ENCODE measurements around the gene CFAP74. TPM values are rescaled to one million over a fixed set of nuclear protein-coding genes. Genes with fewer than 3 reads are reported as not detected.
"Not testable (repeated sequence)": the region's sequence is repeated elsewhere in the genome, so short reads cannot be mapped to it uniquely, and the experiment has no call there.

CFAP74 gene
- total RNA-seq, 1 donor from 2014 or later, result 0.12 TPM

DNA sequence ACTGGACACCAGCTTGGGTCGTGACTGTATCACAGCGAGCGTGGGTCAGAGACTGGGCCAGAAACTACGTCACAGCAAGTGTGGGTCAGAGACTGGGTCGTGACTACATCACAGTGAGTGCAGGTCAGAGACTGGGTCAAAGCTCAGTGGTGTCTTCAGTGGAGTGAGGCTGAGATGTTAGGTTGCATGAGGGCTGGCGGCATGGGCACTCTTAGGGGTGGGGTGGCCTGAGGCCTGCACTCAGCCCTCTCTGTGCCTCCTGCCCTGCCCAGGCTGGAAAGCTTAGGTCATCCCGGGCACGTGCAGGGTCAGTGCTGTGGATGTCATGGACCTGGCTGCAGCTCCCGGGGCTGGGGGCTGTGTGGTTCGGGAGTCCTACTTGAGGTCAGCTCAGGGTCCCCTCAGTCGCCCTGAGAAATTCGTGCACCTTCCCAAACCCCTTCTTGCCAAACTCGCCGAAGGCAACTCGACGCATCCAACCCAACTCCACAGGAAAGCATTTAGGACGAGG is 19.0 kb downstream of the CFAP74 start:
- Mint-ChIP-seq H3K27ac (ENCODE audit: unreplicated experiment) (peak overlapping the region; percentile 78), H3K9me3 (no peaks in the 10 kb centered on the region)
- DNase-seq (ENCODE audit: low read depth, low spot score), result no peak

DNA sequence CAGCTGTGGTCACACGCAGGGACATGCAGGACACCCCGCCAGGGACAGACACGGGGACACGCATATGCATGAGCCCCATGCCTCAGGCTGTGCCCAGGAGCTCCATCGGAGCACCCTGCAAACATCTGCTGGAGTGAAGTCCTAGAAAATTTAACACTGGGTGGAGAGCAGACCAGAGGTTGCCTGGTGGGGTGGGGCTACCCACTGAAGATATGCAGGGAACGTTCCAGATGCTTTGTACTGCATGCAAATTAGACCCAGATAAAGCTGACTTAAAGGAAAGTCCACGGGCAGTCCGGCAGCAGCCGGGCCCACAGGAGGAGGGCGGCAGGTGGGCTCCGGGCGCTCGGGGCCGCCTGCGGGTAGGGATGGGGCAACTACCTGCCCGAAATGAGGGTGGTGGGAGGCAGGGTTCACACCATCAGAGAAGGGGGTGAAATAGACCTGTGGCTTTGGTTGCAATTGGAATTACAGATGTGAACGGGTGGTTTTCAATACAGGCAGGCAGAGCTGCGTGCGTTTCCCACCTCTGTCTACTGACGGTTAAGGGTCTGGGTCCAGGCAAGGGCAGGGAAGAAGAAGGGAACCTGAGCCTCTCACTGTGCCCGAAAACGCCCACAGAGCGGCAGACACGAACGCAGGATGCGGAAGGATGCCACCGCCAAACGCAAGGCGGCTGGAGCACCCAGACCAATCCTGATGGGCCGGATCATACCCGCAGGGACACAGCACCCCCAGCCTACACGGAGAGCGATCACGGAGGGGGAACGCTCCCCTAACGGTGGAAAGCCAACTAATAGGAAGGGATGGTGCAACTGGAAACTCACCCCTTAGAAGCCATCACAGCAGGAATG is 21.0 kb downstream of the CFAP74 start:
- H3K27me3 Mint-ChIP-seq (ENCODE audit: low read depth), result no peaks in the 10 kb centered on the region
- no peaks in the 10 kb centered on the region for H3K36me3 Mint-ChIP-seq (ENCODE audit: low read depth)
- H3K9me3 Mint-ChIP-seq, result no peaks in the 10 kb centered on the region
- H3K27ac Mint-ChIP-seq (ENCODE audit: unreplicated experiment), result no peak overlapping the region
- H3K4me3 Mint-ChIP-seq, result no peak overlapping the region
- peaks cover 5% of the 10 kb centered on the region for H3K4me1 Mint-ChIP-seq
- no peak for DNase-seq (ENCODE audit: low read depth, low spot score)
- TF ChIP-seq, protein P1, sequence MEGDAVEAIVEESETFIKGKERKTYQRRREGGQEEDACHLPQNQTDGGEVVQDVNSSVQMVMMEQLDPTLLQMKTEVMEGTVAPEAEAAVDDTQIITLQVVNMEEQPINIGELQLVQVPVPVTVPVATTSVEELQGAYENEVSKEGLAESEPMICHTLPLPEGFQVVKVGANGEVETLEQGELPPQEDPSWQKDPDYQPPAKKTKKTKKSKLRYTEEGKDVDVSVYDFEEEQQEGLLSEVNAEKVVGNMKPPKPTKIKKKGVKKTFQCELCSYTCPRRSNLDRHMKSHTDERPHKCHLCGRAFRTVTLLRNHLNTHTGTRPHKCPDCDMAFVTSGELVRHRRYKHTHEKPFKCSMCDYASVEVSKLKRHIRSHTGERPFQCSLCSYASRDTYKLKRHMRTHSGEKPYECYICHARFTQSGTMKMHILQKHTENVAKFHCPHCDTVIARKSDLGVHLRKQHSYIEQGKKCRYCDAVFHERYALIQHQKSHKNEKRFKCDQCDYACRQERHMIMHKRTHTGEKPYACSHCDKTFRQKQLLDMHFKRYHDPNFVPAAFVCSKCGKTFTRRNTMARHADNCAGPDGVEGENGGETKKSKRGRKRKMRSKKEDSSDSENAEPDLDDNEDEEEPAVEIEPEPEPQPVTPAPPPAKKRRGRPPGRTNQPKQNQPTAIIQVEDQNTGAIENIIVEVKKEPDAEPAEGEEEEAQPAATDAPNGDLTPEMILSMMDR (conservative IDR thresholded peaks at IDR 0.05), result no peak

More for the DNA sequence above, 19.0 kb downstream of the CFAP74 start:
- H3K4me3 Mint-ChIP-seq, result no peak overlapping the region
- H3K27me3 Mint-ChIP-seq (ENCODE audit: low read depth), result peaks cover 4% of the 10 kb centered on the region
- no peaks in the 10 kb centered on the region for H3K36me3 Mint-ChIP-seq (ENCODE audit: low read depth)
- peaks cover 10% of the 10 kb centered on the region for H3K4me1 Mint-ChIP-seq
- TF ChIP-seq, protein P1 (conservative IDR thresholded peaks at IDR 0.05), result no peak

DNA sequence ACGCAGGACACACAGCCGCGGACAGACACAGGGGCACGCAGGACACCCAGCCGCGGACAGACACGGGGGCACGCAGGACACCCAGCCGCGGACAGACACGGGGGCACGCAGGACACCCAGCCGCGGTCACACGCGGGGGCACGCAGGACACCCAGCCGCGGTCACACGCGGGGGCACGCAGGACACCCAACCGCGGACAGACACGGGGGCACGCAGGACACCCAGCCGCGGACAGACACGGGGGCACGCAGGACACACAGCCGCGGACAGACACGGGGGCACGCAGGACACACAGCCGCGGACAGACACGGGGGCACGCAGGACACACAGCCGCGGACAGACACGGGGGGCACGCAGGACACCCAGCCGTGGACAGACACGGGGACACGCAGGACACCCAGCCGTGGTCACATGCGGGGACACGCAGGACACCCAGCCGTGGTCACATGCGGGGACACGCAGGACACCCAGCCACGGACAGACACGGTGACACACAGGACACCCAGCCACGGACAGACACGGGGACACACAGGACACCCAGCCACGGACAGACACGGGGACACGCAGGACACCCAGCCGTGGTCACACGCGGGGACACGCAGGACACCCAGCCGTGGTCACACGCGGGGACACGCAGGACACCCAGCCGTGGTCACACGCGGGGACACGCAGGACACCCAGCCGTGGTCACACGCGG is 21.8 kb downstream of the CFAP74 start:
- not testable (repeated sequence) for H3K27me3 Mint-ChIP-seq (ENCODE audit: low read depth); H3K4me3 Mint-ChIP-seq; H3K27ac Mint-ChIP-seq (ENCODE audit: unreplicated experiment); DNase-seq (ENCODE audit: low read depth, low spot score); H3K9me3 Mint-ChIP-seq; H3K36me3 Mint-ChIP-seq (ENCODE audit: low read depth)
- peaks cover 12% of the 10 kb centered on the region for H3K4me1 Mint-ChIP-seq

DNA sequence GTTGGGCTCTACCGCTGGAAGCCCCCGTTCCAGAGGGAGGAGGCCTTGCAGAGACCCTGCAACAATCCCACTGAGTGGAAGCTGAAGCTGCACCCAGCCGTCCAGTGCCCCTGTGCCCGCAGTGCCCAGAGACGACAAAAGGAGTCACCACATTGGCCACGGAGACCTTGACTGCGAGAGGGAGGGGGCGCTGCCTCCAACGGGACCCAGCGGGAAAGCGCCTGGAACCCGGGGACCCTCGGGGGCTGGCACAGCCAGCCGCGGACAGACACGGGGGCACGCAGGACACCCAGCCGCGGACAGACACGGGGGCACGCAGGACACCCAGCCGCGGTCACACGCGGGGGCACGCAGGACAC is 22.5 kb downstream of the CFAP74 start:
- Mint-ChIP-seq H3K9me3 (no peaks in the 10 kb centered on the region), H3K36me3 (ENCODE audit: low read depth) (no peaks in the 10 kb centered on the region), H3K27ac (ENCODE audit: unreplicated experiment) (no peak overlapping the region), H3K4me3 (no peak overlapping the region), H3K27me3 (ENCODE audit: low read depth) (no peaks in the 10 kb centered on the region), H3K4me1 (peaks cover 12% of the 10 kb centered on the region)
- TF ChIP-seq, protein P1 (conservative IDR thresholded peaks at IDR 0.05), result no peak
- DNase-seq (ENCODE audit: low read depth, low spot score), result no peak

DNA sequence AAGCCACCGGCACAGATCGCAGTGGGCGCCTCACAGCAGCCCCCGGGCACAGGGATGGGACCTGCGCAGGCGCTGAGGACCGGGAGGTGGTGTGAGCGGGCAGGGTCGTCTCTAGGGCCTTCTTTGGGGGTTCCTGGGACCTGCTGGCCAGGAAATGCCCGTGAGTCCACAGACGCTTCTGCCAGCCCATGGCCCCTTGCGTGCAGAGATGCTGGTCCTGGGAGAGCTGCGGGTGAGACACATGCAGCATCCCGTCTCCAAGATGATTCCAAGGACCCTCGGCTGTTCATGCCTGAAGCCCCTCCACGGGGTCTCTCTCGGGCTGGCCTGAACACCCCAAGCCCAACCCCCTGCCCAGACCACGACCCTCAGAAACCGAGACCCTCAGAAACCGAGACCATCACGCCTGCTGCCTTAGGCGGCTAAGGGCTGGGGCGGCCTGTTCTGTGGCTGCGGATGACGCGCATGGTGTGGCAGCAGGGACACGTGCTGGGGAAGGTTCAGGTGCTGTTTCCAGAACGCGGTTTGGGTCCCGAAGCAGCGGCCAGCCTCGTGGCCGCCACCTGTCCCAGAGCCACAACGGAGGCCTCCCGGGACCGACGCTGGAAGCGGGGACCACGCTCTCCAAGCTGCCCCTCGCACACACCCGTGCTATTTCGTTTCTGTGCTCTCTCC is 23.0 kb downstream of the CFAP74 start:
- DNase-seq (ENCODE audit: low read depth, low spot score), result no peak
- H3K9me3 Mint-ChIP-seq, result no peaks in the 10 kb centered on the region
- no peaks in the 10 kb centered on the region for H3K27me3 Mint-ChIP-seq (ENCODE audit: low read depth)
- TF ChIP-seq, protein P1 (conservative IDR thresholded peaks at IDR 0.05), result no peak
- peaks cover 12% of the 10 kb centered on the region for H3K4me1 Mint-ChIP-seq
- no peak overlapping the region for H3K27ac Mint-ChIP-seq (ENCODE audit: unreplicated experiment)
- no peak overlapping the region for H3K4me3 Mint-ChIP-seq
- H3K36me3 Mint-ChIP-seq (ENCODE audit: low read depth), result no peaks in the 10 kb centered on the region
